Stimulated activated CD8-positive, alpha-beta memory T cell treated with anti-CD3 and anti-CD28 coated beads, Interleukin-15, amount 100 ng/mL, for 1 hour (primary cell): ENCODE data around the gene MTSS2.

ENCODE experiments used
- DNase-seq: peaks from one replicate; pipeline ENCODE4 v3.0.0-alpha.2; 2020; ENCODE audit warnings: low read depth

Gene MTSS2

GRCh38 chr16:70685938-70686375 lies at the start of gene MTSS2:
Gene MTSS2 (minus strand): TSS chr16:70686053. CDS start chr16:70685791, 262 bp downstream.
- DNase-seq, result no peak

GRCh38 chr16:70735141-70735979 lies 49.5 kb upstream of the MTSS2 start:
- DNase-seq, result no peak

- no peak for DNase-seq
Observed at GRCh38 chr16:70734522-70735095, 48.8 kb upstream of the MTSS2 start.

- DNase-seq, result no peak
Observed at GRCh38 chr16:70730944-70731343, 45.1 kb upstream of the MTSS2 start.

GRCh38 chr16:70730031-70730430 lies 44.2 kb upstream of the MTSS2 start:
- DNase-seq, result no peak

- no peak for DNase-seq
Observed at GRCh38 chr16:70729292-70729691, 43.4 kb upstream of the MTSS2 start.

- no peak for DNase-seq
Observed at GRCh38 chr16:70728150-70728549, 42.3 kb upstream of the MTSS2 start.

GRCh38 chr16:70726892-70727361 lies 41.1 kb upstream of the MTSS2 start:
- no peak for DNase-seq

GRCh38 chr16:70725912-70726828 lies 40.3 kb upstream of the MTSS2 start:
- DNase-seq, result no peak

- DNase-seq, result no peak
Observed at GRCh38 chr16:70725024-70725911, 39.4 kb upstream of the MTSS2 start.

- no peak for DNase-seq
Observed at GRCh38 chr16:70724146-70725023, 38.5 kb upstream of the MTSS2 start.

- DNase-seq, result no peak
Observed at GRCh38 chr16:70723740-70724145, 37.9 kb upstream of the MTSS2 start.

- no peak for DNase-seq
Observed at GRCh38 chr16:70721202-70721963, 35.5 kb upstream of the MTSS2 start.

GRCh38 chr16:70720425-70721201 lies 34.8 kb upstream of the MTSS2 start:
- DNase-seq, result no peak

GRCh38 chr16:70717065-70717464 lies 31.2 kb upstream of the MTSS2 start:
- no peak for DNase-seq

- DNase-seq, result no peak
Observed at GRCh38 chr16:70715860-70716357, 30.1 kb upstream of the MTSS2 start.

- no peak for DNase-seq
Observed at GRCh38 chr16:70715055-70715858, 29.4 kb upstream of the MTSS2 start.

- DNase-seq, result no peak
Observed at GRCh38 chr16:70714581-70715054, 28.8 kb upstream of the MTSS2 start.
